CD4-positive, alpha-beta T cell treated with Interleukin-17A for 1 hour (primary cell): ENCODE measurements around the gene LPCAT2.

Source experiments
- DNase-seq: peaks from one replicate; pipeline ENCODE4 v3.0.0-alpha.2; 2020

LPCAT2 gene

DNA sequence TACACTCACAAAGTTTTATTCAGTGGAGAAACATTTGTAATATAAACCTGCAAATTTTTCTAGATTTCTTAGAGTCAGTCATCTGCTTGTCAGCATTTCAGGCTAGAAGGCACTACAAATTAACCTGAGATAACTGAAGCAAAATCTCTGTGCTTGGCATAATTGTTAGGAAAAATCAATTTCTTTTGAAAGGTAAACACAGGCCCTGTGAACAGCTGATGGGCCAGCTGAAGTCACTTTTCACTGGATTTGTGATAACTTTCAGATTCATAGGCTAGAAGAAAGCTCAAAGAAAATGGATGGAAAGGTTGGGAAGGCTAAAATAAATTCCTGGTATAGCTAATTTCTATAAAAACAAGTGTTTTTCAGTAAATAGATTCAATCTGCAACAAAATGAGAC, 112.9 kb downstream of the LPCAT2 start:
- no peak for DNase-seq

DNA sequence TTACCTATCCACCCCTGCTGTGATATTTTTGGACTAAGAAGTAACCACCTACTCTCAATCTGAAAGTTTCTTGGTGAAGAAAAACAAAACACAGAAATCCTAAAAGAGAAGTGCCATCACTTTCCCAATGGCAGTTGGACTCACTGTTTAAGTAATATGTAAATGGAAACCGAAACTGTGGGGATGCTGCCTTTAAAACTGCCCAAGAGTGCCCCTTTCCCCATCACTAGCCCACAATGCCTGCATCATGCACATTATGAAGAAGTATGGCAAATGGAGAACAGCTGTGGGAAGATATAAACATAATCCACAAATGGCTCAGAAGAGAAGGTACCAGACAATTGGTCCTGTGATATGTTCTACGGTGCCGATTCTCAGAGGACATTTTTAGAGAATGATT, 113.4 kb downstream of the LPCAT2 start:
- DNase-seq = no peak

DNA sequence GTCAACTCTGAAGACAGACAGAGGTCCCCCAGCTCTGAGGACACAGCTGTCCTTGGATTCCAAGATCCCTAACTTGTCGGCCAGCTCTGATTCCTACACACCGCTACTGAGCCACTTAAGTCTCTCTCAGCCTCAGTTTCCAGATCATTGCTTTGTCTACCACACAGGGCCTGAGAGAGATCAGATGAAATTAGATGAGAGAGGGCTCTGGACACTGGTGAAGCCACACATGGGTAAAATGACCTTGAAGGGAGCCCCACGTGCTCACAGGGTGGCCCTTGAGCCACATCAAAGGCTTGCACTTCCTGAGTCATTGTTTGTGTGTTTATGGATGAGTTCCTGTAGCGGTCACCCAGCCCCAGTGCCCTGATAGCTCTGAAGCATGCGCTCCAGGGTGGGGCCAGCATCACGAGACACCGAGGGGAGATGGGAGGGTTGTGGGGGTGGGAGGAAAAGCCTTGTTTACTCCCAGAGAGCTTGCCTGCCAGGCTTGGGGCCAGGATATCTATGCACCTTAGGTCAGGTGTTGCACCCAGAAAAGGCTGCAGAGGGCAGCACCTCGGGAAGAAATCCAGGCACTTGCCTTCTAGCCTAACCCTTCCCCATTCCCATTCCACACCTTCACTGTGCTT, 114.2 kb downstream of the LPCAT2 start:
- DNase-seq = no peak

DNA sequence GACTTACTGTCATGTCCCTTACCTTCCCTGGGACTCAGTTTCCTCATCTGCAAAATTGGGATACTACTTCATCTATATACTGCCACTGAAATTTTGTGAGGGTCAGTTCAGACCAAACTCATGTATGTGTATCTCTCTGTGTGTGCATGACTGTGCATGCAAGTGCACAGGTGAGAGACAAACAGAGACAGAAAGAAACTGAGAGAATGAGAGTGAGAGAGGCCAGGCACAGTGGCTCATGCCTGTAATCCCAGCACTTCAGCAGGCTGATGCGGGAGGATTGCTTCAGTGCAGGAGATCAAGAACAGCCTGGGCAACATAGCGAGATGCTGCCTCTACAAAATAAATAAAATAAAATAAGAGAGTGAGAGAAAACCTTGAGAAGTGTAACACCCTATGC, 114.8 kb downstream of the LPCAT2 start:
- DNase-seq = no peak

DNA sequence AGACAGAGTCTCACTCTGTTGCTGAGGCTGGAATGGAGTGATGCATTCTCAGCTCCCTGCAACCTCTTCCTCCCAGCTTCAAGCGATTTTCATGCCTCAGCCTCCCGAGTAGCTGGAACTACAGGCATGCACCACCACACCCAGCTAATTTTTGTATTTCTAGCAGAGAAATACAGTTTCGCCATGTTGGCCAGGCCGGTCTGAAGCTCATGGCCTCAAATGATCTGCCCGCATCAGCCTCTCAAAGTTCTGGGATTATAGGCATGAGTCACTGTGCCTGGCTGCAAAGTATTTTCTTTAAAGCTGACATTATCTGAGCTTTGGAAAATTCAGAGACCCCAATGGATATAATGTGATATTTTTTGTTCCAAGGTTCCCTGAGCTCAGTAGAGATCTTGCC, 115.8 kb downstream of the LPCAT2 start:
- DNase-seq = no peak

DNA sequence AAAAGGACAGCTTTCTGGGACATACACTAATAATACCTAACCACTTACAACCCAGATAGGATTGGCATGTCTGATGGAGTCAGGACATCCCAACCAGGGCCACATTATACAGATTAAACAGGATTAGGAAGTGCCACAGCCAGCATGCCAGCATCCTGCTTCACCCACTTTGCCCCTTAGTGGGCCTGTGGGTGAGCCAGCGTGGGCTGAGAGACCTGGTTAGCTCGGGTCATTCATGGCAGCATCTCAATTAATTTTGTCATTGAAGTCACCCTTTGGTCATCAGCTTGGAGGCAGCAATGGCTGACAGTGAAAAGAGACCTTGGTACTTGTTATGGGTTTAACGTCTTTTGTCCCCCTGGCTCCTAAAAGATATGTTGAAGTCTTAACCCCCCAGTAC, 117.0 kb downstream of the LPCAT2 start:
- DNase-seq = no peak

DNA sequence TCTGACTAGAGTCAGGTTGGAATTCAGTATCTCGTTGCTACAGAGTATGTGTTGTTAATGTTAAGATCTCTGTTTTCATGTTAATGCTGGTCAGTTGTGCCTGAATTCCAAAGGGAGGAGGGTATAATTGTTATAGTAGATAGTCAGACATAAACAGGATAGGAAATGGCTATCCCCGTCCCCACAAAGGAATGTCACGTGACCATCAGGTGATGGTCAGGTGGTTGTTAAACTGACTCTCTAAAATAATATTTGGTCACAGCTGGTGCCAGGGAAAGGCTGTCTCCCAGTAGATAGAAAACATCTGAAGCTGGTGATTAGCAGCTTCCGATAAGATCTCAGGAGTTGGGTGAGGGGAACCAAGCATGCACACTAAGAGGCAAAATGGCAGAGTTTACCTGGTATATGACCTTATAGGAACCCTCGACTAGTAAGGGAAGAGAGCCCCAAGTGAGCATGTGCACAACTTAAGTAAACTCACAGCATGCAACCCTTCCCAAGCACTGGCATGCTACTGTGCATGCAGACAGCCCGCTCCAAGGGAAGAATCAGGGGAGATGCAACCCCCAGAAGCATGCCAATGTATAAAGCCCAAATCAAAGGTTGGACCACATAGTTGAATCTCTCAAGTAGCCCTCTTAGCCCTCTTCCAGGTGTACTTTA, 119.6 kb downstream of the LPCAT2 start:
- DNase-seq = no peak

DNA sequence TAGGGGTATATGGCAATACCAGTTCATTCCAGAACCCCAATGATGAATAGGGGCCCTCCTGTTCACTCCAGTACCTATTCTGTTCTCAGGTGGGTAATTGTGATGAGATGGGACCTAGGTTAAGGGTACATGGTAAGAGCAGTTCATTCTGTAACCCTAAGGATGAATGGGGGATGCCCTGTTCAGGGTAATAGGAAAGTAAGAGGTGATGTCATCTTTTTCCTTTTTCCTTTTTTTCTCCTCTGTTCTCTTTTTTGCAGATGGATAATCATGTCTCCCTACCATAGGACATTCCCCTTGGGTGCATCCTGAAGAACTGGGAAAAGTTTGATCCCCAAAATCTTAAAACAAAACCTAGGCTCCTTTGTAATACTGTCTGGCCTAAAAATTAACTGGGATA, 121.9 kb downstream of the LPCAT2 start:
- no peak for DNase-seq

DNA sequence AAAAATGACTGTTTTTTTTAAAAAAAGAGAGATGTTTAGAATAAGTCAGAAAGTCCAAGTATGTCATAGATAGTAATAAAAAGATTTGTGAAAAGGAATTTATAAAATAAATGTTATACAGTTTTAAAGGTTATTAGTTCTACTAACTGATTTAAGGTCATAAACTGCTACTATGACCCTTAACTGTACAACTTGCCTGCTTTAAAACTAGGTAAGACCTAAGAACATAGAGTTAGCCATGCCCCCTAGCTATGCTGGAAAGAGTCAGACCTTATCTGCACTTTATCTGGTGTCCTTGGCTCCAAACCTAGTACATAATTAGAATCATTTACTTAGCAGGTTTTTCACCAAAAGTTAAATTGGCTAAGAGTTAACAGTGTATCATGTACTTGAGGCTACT, 123.4 kb downstream of the LPCAT2 start:
- DNase-seq = no peak

DNA sequence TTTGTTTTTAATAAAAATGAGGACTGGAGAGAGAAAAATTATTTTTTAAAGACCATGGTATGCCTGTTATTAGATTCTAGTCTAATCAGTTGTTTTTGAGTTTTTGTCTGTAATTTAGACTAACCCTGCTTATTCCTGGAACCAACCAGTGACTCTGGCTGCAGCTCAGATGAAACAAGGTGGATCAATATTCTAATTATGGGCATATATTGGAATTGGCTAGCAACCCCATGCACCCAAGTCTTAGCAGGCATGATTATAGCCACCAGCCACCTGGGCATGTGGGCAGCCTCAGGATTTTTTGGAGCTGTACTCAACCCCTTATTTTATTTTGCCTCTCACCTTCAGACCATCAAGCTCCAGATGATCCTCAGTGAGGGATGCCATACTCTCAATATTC, 125.3 kb downstream of the LPCAT2 start:
- DNase-seq = no peak
